Breast epithelium (tissue), 3 donors: ENCODE results near the gene PITPNM1.

Source experiments
- CTCF ChIP-seq, 3 donors: fragments of 450-650 bp; IDR thresholded peaks; one replicate each; pipeline ENCODE4 v1.5.1; 2016 to 2017; ENCODE audit warnings: antibody characterized with exemption in 3 of 3, mild to moderate bottlenecking in 3 of 3, moderate library complexity in 3 of 3
- POLR2A ChIP-seq: fragments of 450-650 bp; IDR thresholded peaks from one replicate; pipeline ENCODE4 v1.6.1; 2016; ENCODE audit warnings: antibody characterized with exemption, mild to moderate bottlenecking, moderate library complexity
- POLR2AphosphoS5 ChIP-seq, 3 donors: sonication (generic); formaldehyde crosslinking; IDR thresholded peaks; one replicate each; pipeline ENCODE4 v1.6.1; 2017; ENCODE audit warnings: antibody characterized with exemption in 3 of 3

- TF ChIP-seq CTCF (IDR thresholded peaks at IDR 0.05) (no peak), POLR2AphosphoS5 (IDR thresholded peaks at IDR 0.05) (no peak), POLR2A (no peak)
Observed at GRCh38 chr11:67520856-67521824, 16.0 kb upstream of the PITPNM1 start.
